ENCODE data around the gene MTAP.

The MTAP gene

DNA sequence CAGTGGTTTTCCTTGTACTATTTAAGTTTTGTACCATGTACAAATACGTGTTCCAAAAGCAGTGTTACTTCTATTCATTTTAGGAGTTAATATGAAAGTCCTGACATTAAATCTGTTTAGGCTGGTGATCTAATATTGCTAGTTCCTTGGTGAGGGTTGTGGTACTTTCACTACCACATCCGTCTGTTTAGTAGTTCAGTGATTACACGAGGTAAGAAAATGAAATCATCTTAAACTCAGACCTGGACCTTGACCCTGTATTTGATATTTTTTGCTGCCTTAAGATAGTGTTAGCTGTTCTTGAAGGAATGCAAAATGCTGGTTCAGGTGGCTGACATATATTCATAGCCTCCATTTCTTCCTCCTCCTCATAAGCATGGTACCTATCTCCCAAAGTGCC, 50.3 kb downstream of the MTAP start:
- DNase-seq (ENCODE audit: low spot score): no peak

DNA sequence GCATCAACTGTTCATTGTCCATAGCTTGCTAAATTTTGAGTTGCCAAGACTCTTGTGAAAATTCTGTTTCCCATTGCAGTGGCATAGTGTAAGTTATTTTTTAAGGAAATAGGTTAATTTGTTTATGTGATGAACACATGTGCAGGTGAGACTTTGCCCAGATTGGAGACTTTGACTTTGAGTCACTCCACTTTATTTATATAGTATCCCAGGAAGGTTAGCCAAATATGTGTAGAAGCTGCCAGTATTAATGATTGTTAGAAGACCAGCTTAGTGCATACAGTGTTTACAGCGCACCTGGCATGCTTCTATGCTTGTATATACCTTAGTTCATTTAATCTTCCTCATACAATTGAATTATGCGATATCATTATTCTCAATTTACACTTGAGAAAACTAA, 51.0 kb downstream of the MTAP start:
- DNase-seq (ENCODE audit: low spot score): no peak

DNA sequence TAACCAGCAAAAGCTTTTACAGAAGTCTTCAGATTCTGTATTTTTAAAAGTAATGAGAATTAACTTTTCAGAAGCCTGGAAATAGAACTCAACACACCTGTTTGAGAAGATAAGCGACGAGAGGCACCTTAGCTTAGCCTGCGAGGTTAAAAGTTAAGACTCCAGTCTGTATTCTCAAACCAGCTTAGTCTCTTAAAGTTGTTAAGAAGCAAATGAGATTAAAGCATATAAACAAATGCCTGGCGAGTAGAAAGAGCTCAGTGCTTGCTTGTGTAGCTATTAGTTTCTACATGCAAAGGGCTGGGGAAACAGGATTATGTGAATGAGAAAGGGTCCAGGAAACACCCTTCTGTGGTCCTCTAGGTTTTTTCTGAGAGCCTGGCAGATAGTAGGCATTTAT, 51.7 kb downstream of the MTAP start:
- DNase-seq (ENCODE audit: low spot score): no peak

DNA sequence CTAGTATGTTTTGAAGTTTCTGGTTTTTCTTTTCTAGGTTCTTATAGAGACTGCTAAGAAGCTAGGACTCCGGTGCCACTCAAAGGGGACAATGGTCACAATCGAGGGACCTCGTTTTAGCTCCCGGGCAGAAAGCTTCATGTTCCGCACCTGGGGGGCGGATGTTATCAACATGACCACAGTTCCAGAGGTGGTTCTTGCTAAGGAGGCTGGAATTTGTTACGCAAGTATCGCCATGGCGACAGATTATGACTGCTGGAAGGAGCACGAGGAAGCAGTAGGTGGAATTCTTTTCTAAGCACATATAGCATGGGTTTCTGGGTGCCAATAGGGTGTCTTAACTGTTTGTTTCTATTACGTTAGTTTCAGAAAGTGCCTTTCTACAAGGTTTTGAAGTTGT, 52.2 kb downstream of the MTAP start:
- DNase-seq (ENCODE audit: low spot score): no peak

DNA sequence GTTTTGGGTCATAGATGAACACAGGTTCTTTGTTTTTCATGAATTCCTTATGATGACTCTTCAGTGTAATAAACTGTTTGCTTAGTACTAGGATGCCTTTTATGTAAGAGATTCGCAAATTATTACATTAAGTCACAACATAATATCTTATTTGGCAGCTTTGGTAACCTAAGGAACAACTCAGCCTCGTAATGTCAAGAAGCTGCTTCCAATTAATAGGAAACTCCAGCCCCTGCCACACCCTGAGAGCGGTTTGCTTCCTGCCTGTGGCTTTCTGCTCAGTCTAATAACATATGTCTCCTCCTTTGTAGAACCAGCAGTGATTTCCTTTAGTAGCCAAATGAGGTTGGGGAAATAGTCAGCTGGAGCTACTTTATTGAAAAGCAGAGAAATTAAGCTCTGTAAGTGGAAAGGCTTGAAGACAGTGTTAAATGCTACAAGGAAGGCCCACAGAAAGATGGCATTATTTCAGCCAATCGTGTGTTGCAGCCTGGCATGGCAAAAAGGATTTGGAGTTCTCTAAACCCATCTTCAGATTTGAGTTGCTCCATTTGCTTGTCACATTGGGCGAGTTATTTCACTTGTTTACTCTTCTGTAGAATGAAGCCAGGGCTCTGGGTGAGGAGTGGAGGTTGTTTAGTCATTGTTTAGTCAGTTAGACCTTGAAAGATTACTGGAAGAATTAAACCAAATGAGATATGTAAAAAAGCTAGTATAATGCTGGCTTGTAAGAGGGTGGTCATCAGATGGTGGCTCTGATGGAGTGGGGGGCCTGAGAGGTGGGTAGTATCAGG, 54.1 kb downstream of the MTAP start:
- DNase-seq (ENCODE audit: low spot score): no peak

DNA sequence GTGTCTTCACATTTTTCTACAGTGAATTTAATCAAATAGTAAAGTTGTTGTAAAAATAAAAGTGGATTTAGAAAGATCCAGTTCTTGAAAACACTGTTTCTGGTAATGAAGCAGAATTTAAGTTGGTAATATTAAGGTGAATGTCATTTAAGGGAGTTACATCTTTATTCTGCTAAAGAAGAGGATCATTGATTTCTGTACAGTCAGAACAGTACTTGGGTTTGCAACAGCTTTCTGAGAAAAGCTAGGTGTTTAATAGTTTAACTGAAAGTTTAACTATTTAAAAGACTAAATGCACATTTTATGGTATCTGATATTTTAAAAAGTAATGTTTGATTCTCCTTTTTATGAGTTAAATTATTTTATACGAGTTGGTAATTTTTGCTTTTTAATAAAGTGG, 60.4 kb downstream of the MTAP start:
- DNase-seq (ENCODE audit: low spot score): no peak

DNA sequence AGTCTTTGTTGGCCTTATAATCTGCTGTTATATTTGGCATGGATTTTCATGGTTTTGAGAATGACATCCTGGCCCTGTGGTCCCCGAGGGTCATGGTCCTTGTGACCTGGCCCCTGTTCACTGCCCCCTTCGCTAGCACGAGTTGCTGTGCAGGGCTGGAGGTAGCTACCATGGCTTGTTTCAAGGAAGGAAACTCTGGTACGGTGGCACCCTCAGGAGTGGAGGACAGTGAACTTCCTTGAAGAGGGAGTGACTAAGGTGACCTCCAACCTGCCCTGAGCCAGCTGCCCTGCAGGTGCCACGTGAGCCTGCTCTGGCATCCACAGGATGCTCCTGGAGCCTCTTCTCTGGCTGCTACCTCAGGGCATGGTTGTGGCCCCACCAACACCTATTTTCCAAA, 62.1 kb downstream of the MTAP start:
- DNase-seq (ENCODE audit: low spot score): no peak

DNA sequence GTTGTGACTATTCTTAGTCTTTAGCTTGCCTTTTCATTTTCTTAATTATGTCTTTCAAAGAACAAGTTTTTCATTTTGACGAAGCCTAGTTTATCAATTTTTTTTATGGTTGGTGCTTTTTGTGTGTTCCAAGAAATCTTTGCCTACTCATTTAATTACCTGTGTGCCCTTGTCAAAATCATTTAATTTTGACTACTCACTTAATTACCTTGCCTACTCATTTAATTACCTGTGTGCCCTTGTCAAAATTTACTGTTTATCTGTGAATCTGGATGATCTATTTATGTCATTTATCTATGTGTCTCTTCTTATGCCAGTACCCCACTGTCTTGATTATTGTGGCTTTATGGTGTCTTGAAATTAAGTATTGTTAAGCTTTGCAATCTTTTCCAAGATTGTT, 63.9 kb downstream of the MTAP start:
- no peak for DNase-seq (ENCODE audit: low spot score)

DNA sequence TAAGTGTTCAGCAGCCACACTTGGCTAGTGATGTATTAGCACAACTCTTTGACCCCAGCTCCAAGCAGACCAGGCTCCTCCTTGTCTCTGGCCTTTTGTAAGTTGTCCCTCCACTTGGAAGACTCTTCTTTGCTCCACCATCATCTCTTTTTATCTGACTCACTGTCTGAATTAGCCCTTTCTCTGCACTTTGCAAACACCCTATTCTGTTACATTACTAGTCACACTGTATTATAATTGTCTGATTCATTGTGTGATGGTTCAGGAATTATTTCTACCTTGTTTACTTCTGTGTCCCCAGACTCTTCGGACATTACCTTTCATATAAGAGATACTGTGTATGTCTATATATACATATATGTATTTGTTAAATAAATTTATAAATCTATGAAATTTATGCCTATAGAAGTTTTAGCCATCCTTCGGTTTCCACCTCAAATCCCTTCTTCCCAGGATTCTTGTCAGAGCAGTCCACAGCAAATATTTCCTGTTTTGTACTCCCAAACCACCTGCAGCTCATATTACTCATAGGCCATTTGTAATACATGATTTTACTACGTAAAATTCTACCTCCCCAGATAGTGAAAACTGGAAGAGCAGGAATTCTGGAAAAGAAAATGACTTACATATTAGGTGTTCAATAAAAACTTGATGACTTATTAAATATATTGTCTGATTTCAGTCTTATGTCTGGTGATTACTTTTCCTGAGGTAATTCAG, 69.0 kb downstream of the MTAP start:
- peak; percentile 45 for DNase-seq (ENCODE audit: low spot score)

DNA sequence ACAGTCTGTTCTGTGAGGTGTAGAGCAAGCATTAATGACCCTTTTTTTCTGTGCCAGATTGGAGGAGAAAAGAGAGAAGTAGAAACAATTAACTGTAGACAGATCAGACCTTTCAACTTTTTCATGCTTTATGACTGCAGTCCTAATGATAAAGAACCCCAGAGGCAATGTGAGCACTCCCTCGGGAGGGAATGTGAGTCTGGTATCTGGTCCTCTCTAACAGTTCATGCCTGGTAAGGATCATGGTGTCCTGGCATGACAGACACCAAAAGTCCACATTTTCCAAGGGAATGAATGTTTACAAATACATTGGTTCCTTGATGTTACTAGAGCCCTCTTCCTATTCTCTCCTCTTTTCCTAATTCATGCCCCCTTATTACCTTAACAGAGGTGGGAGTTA, 70.3 kb downstream of the MTAP start:
- no peak for DNase-seq (ENCODE audit: low spot score)

DNA sequence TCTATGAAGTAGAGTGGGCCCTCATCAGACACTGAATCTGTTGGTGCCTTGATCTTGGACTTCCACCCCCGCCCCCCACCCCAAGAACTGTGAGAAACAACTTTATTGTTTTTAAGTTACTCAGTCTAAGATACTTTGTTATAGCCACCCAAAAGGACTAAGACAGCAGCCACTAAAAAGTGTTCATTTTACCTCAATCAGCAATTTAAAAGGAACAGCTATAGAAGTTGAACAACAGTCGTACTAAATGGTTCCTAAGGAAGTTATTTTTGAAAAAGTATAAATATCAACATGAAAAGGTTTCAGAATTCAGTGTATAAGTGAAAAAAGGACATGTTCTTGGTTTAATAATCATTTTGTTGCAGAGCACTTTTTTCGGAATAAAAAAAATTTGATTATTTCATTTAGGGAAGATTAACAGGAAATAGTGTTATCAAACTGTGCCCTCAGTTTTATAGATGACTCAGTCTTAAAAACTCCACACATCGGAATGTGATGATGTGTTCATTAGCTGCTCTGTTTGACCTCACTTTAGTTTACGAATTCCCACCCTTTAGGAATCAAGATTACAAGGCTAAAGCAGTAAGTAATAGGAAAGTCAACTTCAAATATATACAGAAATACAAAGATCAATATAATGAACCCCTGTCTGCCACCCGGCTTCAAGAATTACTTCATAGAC, 71.2 kb downstream of the MTAP start:
- peak; percentile 83 for DNase-seq (ENCODE audit: low spot score)

DNA sequence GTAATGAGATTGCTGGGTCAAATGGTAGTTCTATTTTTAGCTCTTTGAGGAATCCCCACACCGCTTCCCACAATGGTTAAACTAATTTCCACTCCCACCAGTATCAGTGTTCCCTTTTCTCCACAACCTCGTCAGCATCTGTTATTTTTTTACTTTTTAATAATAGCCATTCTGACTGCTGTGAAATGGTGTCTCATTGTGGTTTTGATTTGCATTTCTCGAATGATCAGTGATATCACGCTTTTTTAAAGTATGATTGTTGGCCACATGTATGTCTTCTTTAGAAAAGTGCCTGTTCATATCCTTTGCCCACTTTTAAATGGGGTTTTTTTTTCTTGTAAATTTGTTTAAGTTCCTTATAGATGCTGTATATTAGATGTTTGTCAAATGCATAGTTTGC, 73.5 kb downstream of the MTAP start:
- no peak for DNase-seq (ENCODE audit: low spot score)

DNA sequence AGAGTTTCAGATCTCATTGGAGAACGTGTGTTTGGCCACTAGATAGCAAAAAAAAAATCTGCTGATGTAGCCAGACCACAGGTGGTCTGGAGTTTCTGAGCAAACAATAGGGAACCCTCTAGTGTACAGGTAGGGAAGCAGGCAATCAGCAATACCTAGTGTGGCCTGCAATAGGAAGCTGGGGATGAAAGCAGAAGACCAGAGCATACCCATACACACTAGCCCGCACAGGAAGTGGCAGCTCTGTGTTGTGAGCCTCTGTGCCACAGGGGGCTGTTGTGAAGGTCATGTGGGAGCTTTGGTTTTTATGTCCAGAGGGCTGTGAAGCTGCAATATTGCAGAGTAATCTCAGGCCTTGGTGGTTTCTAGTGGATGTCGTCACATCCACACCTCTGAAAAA, 81.2 kb downstream of the MTAP start:
- no peak for DNase-seq (ENCODE audit: low spot score)

DNA sequence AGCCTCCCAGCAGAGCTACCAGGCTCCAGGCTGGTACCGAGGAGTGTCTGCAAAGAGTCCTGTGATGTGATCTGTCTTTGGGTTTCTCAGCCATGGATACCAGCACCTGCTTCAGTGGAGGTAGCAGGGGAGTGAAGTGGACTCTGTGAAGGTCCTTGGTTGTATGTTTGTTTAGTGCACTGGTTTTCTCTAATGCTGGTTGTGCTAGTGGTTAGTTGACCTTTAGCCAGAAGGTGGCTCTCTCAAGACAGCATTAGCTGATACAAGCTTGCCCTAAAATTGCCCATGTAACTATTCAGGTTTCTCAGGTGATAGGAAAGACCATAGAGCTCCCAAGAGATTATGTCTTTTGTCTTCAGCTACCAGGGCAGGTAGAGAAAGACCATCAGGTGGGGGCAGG, 87.2 kb downstream of the MTAP start:
- no peak for DNase-seq (ENCODE audit: low spot score)

DNA sequence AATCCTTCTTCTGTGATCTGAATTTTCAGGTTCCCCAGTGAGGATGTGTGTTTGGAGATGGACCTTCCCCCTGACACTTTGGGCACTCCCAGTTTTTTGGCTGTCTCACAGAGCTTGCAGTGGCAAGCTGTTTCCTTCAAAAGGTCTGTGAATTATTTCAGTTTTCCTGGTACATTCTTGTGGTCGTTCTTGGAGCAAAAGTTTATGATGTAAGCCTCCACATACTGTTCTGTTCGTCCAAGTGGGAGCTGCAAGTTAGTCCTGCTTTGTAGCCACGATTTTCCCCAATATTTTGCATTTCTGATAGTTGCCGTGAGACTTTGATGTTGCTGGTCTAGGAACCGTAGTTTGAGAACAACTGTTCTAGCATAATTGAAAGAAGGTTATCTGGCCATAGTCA, 88.3 kb downstream of the MTAP start:
- DNase-seq (ENCODE audit: low spot score): no peak

DNA sequence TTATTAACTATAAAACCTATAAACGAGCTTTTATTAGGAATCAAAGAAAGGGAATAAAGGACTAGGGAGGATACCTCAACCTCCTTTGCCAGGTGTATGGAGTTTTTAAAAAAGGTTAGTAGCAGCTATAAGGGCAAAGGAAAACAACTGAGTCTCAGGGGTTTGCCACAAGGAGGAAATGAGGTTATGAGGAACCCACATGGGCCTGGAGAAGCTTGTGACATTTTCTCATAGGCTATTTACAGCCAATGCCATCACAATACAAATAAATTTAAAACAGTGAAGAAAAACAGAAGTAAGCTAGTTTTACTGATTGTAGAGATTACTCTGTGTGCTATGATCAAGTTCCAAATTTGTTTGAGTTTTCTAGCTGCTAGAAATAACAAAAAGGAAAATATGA, 99.1 kb downstream of the MTAP start:
- no peak for DNase-seq (ENCODE audit: low spot score)

DNA sequence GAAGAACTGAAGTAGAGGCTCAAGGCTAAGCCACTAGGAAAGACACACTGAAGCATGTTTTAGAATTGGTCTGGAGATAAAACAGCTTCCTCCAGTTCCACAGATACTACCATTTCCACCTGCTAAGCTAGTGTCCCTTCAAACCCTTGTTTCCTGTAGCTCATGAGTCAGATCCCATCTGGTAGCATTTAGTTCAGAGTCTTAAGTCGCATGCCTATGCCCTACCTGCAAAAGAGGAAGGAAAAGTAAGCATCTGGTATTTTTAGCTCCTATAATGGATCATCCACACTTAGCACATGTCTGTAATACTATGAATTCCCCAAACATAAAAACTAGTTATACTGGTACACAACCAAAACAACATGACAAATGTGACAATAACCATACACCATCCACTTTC, 99.7 kb downstream of the MTAP start:
- DNase-seq (ENCODE audit: low spot score): no peak

DNA sequence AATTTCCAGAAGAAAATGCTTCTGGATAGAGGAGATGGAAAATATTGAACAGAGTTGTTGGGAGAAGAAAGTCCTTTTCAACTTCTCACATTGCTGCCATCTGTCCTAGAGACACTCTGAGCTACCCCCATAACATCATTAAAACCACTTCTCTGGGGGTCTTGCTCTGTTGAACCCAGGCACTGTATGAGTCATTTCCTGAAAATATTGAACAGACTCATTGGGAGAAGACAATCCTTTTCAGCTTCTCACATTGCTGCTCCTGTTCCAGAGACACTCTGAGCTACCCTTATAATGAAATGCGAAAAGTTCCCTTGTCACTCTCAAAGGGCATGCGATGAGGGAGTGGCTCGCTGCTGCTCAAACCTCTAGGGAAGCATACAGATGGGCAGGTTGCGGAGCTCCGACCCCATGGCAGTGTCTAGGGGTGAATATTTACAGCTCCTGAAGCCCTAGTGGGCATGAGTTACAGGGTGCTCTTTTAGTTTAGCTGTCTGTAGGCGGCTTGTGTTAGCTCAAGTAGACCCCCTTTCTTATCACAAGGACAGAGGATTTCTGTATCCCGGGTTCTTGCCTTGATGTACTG, 101.0 kb downstream of the MTAP start:
- no peak for DNase-seq (ENCODE audit: low spot score)

DNA sequence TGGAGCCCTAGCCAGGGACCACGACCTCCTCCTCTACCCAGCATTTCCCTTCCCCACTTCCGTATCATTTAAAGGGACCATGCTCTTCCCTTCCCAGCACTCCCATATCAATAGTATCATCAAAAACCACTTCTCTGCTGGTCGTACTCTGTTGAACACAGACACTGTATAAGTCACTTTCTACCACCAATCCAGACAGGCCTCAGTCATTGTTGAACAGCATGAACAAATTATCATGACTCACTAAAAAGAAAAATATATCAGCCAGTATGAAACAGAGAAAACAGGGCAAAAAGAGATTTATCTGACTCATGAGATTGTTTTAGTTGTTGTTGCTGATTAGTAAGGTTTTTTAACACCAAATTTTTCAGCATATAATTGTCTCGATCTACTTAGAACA, 101.9 kb downstream of the MTAP start:
- DNase-seq (ENCODE audit: low spot score): peak; percentile 31

DNA sequence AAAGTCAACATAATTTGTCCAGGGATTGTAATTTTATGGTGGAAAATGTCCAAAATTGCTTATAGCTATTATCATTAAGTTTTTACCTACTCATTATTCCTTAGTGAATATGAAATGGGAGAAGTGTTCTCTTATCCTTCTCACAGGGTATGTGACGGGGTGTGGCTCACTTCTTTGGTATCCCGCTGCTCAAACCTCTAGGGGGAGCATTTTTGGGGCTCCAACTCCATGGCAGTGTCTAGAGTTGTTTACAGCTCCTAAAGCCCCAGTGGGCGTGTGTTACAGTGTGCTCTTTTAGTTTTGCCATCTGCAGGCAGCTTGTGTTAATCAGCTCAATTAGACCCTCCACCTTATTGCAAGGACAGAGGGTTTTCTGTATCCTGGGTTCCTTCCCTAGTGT, 102.3 kb downstream of the MTAP start:
- no peak for DNase-seq (ENCODE audit: low spot score)

DNA sequence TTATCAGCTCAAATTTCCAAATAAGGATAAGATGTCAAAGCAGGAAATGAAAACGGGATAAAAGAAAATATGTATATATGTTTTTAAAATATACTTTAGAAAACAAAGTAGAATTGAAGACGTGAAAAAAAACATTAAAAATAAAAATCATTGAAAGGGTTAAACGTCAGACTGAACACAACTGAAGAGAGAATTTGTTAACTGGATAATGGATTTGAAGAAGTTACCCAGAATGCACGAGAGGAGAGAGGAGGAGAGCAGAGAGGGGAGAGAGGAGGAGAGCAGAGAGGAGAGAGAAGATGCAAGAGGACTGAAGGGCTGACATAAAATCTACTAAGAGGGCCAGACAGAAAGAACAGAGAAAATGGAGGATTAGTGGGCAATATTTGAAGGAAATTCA, 103.8 kb downstream of the MTAP start:
- no peak for DNase-seq (ENCODE audit: low spot score)

DNA sequence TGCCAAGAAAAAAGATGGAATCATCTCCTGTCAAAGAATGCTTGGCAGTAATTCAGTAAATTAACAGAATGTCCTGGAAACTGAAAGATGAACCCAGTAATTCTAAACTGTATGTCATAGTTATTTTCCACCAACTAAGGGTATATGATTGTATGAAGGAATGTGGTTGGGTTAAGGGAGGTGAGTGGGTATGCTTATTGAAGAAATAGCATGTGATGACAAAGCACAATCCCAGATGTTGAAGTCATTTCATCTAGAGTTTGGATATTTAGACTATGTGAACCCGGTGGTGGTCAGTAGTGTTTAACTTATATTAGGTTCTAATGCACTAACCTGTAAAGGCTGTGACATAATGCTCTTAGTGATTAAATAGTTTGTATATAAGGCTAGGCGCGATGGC, 104.4 kb downstream of the MTAP start:
- no peak for DNase-seq (ENCODE audit: low spot score)

Measured in RKO (cell line).